ENCODE measurements around the gene GPR89A.

The GPR89A gene

DNA sequence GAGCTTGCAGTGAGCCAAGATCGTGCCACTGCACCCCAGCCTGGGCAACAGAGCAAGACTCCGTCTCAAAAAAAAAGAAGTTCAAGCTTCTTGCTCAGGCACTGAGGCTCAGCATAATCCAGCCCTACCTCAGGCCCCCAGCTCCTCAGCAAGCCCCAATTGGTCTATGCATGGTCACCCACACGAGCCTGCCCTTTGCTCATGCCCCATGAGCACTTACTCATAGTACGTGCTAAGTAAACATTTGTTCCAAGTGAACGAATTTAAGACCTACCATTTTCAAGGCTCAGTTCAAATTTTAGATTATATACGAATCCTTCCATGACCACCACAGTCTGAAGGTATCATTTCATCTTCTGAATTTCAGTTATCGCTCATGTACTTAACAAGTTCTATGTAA, 95.0 kb downstream of the GPR89A start:
- in situ Hi-C loops (cut with HindIII; ENCODE audit: low sequenced_read_pairs), result no loop called here
- TF ChIP-seq, protein P1, sequence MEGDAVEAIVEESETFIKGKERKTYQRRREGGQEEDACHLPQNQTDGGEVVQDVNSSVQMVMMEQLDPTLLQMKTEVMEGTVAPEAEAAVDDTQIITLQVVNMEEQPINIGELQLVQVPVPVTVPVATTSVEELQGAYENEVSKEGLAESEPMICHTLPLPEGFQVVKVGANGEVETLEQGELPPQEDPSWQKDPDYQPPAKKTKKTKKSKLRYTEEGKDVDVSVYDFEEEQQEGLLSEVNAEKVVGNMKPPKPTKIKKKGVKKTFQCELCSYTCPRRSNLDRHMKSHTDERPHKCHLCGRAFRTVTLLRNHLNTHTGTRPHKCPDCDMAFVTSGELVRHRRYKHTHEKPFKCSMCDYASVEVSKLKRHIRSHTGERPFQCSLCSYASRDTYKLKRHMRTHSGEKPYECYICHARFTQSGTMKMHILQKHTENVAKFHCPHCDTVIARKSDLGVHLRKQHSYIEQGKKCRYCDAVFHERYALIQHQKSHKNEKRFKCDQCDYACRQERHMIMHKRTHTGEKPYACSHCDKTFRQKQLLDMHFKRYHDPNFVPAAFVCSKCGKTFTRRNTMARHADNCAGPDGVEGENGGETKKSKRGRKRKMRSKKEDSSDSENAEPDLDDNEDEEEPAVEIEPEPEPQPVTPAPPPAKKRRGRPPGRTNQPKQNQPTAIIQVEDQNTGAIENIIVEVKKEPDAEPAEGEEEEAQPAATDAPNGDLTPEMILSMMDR (IDR thresholded peaks at IDR 0.05; ENCODE audit: low read depth, low read length), result no peak
- no peak overlapping the region for H3K4me3 ChIP-seq (ENCODE audit: low read depth, low read length)

DNA sequence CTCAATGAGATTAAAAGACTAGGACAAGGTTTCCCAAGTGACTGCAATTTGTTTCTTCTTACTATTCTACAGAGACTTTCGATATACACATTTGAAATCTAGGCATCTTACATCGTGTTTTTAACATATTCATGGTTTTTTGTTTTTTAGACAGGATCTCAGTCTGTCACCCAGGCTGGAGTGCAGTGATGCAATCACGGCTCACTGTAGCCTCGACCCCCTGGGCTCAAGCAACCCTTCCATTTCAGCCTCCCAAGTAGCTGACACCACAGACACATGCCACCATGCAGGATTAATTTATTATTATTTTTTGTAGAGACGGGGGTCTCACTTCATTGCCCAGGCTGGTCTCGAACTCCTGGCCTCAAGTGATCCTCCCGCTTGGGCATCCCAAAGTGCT, 97.8 kb downstream of the GPR89A start:
- H3K4me3 ChIP-seq (ENCODE audit: low read depth, low read length), result no peak overlapping the region
- TF ChIP-seq, protein P1 (IDR thresholded peaks at IDR 0.05; ENCODE audit: low read depth, low read length), result no peak
- no peak for DNase-seq (ENCODE audit: low read depth, low spot score)
- in situ Hi-C loops (cut with HindIII; ENCODE audit: low sequenced_read_pairs), result no loop called here

More for the DNA sequence above, 95.0 kb downstream of the GPR89A start:
- DNase-seq (ENCODE audit: low read depth, low spot score), result no peak

DNA sequence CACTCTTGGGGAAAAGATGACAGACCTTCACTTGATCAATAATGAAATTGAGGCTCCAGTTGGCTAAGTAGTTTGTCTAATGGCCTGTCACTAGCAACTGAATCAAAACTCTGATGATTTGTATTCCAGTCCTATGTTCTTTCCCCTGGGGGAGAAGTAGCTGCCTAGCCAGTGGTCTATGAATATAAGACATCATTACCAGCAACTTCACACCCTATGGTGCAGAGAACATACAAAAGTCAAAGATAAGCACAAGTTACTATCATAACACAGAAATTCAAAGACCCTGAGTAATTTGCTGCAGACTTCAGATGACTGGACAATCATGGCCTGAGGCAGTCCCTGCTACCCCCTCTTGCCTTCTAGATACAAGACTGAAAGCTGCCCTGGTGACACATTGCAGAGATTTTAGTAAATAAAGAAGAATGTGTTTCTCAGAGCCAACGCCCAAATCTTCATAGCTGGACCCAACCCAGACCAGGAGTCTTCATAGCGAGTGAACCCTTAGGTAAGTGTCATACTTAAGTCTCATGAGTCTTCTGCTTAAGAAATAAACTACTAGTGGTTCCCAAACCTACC, 98.4 kb downstream of the GPR89A start:
- no peak overlapping the region for H3K4me3 ChIP-seq (ENCODE audit: low read depth, low read length)
- in situ Hi-C loops (cut with HindIII; ENCODE audit: low sequenced_read_pairs), result no loop called here
- DNase-seq (ENCODE audit: low read depth, low spot score), result no peak
- TF ChIP-seq, protein P1 (IDR thresholded peaks at IDR 0.05; ENCODE audit: low read depth, low read length), result no peak

DNA sequence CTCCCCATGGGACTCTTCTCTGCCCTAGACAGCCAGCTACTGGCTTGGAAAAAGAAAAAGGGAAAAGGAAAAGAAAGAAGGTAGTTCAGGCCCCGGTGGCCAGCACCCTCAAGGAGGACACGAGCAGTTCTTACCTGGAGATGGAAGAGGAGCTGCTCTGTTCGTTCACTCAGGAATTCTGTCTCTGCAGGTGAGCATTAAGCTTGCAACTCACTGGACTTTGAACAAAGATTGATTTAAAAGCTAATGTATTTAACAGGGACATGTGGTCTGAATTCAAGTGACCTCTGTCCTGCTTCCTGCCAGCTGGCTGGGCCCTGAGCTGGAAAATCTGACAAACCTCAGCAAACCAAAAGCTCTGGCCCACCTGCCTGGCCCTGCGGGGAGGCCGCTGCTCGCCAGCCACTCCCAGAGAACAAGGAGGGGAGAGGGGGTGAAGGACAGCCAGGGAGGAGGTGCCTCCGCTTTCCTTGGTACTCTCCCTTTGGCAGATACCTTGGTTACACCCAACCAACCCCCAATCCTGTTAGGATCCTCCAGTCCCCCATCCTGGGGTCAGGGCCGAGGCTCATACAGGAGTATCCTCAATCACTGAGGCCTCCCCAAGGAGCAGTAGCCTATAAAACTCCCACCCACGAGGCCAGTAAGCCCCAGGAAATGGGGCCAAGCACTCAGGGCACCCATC, 99.5 kb downstream of the GPR89A start, which contains the start of gene PDZK1:
TSS of gene PDZK1 (minus strand) at position 186 of the 685 bp plus-strand sequence. CDS start 19,347 bp downstream, outside the sequence.
- TF ChIP-seq, protein P1 (IDR thresholded peaks at IDR 0.05; ENCODE audit: low read depth, low read length), result no peak
- no peak for DNase-seq (ENCODE audit: low read depth, low spot score)
- H3K4me3 ChIP-seq (ENCODE audit: low read depth, low read length), result no peak within 1 kb of the TSS
- in situ Hi-C loops (cut with HindIII; ENCODE audit: low sequenced_read_pairs), result no loop called here

DNA sequence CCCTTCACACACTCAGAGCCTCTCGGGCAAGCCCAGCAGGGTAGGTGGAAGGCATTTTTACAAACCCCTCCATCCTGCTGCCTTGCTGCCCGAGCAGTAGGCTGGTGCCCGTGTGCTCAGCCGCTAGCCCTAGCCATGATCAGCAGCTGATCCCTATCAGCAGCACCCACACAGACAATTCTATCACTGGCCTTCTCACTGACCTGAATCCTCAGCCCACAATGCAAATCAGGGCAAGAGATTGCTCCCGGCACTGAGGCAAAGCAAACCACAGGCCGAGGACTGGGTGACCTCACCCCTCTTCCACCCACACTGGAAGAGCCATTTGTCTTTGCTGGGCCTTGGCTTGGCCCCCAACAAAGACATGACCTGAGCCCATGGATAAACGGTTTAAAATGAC, 100.3 kb downstream of the GPR89A start:
- TF ChIP-seq, protein P1 (IDR thresholded peaks at IDR 0.05; ENCODE audit: low read depth, low read length), result no peak
- in situ Hi-C loops (cut with HindIII; ENCODE audit: low sequenced_read_pairs), result no loop called here

DNA sequence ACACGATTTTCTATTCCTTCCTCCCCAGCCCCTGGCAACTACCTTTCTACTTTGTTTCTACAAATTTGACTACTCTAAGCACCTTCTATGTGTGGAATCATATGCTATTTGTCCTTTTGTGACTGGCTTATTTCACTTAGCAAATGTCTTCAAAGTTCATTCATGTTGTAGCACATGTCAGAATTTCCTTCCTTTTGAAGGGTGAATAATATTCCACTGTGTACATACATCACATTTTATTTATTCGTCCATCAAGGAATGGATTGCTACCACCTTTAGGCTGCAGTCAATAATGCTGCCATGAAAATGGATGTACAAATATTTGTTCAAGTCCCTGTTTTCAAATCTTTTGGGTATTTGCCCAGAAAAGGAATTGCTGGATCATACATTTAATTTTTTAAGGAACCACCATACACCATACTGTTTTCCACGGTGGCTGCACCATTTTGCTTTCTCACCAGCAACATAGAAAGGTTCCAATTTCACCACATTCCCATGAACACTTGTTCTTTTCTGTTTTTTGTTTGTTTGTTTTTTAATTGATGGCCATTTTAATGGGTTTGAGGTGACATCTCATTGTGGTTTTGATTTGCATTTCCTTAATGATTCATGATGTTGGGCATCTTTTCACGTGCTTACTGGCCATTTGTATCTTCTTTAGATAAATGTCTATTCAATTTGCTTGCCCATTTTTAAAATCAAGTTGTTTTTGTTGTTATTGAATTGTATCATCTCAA, 102.7 kb downstream of the GPR89A start:
- TF ChIP-seq, protein P1 (IDR thresholded peaks at IDR 0.05; ENCODE audit: low read depth, low read length), result no peak

More for the DNA sequence above, 100.3 kb downstream of the GPR89A start:
- DNase-seq (ENCODE audit: low read depth, low spot score), result no peak
- H3K4me3 ChIP-seq (ENCODE audit: low read depth, low read length), result no peak overlapping the region

More for the DNA sequence above, 102.7 kb downstream of the GPR89A start:
- in situ Hi-C loops (cut with HindIII; ENCODE audit: low sequenced_read_pairs), result no loop called here
- H3K4me3 ChIP-seq (ENCODE audit: low read depth, low read length), result no peak overlapping the region
- no peak for DNase-seq (ENCODE audit: low read depth, low spot score)

Data from astrocyte of the spinal cord (primary cell).